DMS114 treated with DMSO at 0.1 percent for 48 hours (cell line): ENCODE measurements around the gene SERGEF.

ENCODE experiments used
- DNase-seq: peaks from one replicate; lab custom pipeline; 2025; ENCODE audit not compliant: unreplicated experiment; lab: John Stamatoyannopoulos, UW

Gene SERGEF

DNA sequence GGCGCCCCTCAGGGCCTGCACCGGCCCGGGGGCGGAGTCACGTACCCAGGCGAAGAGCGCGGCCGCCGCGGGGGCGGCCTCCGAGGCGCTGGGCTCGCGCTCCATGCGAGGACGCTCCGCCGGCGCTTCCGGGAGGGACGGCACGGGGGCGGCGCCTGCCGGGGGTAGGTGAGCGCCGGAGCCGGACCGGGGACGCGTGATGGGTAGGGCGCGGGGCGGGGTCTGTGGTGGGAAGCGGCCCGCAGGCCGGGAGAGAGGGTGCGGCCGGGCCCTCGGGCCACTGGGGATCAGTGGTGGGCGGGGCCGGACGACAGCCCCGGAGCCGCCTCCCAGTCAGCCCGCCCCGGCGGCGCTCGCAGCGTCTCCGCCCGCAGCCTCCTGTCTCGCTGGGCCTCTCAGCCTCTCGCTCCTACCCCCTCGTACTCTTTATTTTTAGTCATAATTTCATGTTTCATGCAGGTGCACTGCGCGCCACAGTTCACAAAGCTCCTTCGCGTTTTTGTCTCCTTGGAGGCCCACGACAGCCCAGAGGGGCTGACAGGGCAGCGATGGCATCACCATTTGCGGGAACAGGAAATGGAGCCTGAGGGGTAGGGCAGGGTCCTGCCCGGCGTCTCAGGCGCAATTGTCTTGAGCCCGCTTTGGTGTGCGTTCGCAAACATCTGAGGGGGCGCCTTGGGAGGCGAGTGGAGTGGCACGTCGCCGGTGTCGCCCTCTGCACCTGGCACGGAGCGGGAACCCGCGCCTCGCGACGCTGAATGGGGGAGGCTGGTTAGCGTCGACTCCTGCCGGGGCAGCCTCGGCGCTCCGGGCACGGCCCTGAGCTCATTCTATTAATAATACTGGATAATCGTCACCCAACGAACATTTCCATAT is at the start of gene SERGEF:
Gene SERGEF, minus strand, starts transcription at position 142 of the 876 bp plus-strand sequence. Its CDS starts 37 bp downstream, at position 105.
- DNase-seq, result peak; percentile 48

DNA sequence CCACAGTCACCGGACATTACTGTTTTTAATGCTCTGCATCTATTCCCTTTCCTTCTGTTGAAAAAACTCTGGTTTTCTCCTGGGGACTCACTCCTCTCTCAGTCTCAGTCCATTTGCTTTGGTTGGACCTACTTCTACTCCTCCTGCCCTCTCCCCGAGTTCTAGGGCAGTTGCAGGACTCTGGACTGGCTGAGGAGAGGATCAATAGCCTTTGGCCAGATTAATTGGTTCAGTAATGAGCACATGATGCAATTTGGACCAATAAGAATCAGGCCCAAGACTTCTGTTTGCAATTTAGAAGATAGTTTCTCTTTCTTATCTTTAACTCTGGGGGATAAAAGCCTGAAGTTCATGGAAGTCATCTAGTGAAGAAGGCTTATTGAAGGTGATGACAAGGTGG is 48.5 kb upstream of the SERGEF start:
- DNase-seq, result no peak

DNA sequence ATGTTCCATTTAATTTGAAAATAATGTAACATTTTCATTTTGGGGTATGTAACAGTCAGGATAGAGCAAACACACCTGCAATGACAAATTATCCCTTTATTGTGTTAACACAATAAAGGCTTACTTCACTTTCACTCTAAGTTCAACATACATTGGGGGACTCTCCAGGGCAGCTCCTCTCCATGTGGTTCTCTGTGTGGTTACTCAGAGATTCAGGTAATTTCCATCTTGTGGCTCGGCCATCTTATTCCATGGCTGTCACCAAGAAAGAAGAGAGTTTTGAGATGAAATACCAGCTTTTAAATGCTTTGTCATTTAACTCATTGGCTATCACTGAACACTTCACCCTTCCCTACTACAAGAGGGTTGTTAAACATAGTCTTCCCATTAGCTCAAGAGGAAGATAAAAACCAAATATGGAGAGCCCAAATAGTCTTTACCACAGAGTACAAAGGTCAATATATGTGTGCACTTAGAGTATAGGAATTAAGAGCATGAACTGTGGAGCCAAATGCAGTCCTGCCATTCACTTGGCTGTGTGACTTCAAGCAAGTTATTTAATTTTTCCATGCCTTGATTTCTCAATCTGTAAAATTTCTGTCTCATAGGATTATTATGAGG is 43.8 kb upstream of the SERGEF start:
- DNase-seq, result no peak

DNA sequence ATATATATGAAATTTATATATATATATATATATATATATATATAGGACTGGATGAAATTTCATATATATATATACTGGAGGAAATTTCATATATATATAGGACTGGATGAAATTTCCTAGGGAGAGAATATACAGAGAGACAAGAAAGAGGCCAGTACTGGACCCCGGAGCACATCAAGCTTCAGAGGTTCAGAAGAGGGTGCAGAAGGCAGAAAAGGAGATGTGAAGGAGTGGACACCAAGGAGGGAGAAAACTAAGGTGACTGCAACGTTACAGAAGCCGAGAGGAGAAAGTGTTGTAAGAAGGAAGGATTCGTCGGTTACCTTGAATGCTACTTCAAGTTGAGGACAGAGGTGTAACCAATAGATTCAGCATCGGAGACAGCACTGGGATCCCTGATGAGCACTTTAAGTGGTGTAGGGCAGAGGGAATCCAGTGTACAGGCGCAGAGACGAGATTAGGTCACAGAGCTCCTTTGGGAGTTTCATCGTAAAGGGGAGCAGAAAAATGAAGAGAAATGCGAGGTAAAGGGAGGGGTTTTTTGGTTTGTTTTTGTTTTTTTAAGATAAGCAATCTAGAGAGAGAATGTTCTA is 41.8 kb upstream of the SERGEF start:
- DNase-seq, result no peak

DNA sequence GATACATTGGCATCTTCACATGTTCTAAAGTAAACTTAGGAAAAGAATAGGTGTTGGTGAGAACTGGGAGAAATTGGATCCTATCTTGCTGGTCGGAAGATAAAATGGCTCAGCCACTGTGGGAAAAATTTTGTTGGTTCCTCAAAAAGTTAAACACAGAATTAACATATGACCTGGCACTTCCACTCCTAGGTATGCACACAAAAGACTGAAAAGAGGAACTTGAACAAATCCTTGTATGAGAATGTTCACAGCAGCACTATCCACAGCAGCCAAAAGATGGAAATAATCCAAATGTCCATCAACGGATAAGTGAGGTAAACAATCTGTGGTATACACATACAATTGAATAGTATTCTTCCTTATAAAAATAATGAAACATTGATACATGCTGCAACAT is 38.0 kb upstream of the SERGEF start:
- DNase-seq, result no peak

DNA sequence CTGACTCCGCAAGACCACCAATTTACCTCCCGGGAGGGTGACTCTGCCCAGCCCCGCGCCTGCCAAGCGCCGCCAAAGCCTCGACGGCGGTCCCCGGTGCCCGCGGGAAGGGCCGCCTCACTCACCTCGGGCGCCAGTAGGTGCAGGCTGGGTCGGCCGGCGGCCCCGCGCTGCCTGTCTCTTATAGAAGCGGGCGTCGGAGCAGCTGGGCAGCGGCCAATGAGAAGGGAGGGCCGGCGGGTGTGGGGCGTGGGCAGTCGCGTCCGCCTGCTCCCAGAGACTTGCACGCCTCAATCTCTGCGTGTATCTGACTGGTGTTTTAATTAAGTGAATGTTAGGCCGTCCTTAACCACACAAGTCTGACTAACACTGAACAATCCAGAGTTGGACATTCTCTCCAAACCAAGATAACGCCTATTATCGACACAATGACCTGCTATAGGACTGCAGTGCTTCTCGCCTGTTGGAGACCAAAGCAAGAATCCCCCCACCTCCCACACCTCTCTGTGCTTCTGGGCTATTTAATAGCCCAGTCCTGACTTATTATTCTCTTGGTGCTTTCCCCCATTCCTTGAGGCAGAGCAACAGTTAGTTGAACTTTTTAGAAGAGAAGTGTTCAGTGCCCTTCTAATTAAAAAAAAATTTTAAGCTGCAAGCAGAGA is 33.4 kb upstream of the SERGEF start, which contains the start of gene TPH1:
Gene TPH1, minus strand, starts transcription at position 154 of the 662 bp plus-strand sequence. CDS start 5,507 bp downstream, outside the sequence.
- DNase-seq, result no peak

- no peak for DNase-seq
These were observed 23.6 kb upstream of the SERGEF start for GRCh38 chr11:18036456-18036855.

DNA sequence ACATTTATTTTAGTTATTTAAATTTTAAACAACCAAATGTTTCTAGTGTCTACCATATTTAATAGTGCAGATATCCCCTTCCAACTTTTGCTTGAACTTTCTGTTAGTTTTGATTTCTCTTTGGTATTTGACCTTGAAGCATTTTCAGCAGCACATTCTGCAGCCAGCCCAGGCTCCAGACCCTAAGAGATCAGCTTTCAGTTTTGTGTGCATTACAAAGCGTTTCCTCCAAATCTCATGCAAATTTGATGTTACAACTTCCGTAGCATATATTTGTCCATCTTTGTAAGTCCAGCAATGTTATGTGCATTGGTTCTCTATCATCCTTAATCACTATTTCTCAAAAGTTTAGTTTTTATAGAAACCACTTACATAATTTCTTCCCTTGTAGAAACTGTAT is 14.6 kb upstream of the SERGEF start:
- DNase-seq, result no peak

DNA sequence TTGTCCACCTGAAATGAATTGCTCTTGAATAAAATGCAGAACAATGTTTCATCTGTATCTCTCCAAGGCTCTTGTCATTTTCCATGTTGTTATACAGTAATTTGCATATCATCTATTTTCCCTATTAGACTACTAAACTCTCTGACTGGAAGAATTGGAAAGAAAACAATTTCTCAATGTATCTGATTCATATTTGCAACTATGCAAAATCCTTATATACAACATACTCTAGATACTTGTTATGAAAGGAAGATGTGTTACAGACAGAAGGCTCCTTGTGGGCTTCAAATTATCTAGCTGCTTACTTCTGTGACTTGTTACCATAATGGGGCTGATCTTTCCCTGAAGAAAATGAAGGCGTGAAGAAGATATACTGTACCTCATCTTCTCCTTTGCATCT is 9.6 kb upstream of the SERGEF start:
- no peak for DNase-seq

DNA sequence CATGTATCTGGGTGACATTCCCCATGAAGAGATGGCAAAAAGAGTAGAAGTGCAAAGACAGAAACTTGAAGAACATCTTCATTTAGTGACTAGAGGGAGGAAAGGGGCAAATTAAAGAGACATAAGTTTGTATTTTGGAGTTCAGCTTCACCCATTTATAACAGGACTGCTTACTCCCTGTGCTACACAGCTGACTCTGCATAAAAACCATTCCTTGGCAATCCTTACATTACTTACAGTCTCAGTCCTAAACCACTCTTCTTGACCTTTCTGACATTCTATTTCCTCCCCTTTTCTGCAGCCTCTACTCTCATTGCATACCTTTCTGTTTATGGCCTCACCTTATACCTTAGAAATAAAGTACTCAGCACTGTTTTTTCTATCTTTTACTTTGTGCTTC is 6.8 kb upstream of the SERGEF start:
- DNase-seq, result no peak

GRCh38 chr11:18016789-18017188 is 3.9 kb upstream of the SERGEF start:
- no peak for DNase-seq

GRCh38 chr11:18014876-18015275 is 2.0 kb upstream of the SERGEF start:
- DNase-seq, result no peak

DNA sequence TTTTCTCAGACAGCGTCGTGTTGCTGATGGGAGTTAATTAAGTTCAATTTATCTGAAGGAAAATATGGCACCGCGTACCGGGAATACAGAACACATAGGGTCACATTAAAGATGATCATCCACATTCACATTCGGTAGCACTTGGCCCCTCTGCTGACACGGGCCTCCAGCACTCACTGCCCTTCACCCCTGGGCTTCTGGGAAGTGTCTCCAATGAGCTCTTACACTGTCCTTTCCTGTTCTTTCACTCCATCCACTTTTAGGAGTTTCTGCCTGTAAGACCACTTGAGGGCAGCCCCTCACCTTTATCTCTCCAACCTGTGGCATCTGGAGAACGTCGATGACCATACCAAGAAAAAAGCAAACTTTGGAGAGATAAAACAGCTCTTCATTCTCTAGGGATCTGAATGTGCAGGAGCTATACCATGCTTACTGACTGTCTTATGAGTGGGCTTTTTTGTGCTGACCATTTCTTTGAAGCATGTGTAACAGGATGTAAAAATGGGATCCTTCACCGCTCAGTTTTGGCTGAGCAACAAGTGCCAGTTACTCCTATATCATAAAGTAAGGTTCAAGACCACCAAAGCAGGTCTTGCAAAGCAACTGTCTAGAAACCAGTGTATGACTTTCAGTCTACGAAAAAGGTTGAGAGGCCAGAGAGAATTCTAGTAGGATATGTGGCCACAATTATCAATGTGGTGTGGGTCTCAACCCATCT is 1.1 kb upstream of the SERGEF start:
- no peak for DNase-seq

DNA sequence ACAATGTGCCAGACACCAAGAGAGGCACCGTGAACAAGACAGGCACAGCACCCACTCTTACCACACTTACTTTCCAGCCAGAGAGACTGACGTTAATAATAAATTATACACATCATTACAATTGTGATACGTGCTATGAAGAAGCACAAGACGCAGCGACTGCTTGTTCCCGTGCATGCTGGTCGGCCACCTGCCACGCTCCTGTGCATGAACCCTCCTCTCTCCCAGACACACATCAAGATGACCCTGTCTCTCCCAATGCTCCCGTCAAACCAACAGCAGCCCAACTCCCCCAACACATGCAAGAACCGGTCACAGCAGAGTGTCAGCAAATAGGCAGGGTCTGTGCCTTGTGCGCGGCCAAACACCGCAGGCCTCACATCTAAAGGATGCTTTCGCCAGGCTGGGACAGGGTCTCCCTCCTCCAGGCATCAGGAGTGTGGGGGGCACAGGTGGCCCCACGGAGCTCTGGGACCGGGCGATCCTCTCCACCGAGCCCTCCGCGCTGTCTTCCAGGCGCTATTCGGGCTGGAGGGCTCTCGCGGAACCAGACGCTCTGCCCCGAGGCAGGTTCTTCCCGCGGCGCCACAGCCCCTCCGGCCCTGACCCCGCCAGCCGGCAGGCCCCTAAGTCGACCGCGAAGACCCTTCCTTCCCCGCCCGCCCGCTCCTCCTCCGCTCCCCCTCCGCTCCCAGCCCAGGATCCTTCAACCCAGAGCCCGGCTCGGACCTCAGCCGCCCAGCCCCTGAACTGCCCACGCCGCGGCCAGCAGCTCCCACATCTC is 533 bp downstream of the SERGEF start:
- DNase-seq, result no peak

DNA sequence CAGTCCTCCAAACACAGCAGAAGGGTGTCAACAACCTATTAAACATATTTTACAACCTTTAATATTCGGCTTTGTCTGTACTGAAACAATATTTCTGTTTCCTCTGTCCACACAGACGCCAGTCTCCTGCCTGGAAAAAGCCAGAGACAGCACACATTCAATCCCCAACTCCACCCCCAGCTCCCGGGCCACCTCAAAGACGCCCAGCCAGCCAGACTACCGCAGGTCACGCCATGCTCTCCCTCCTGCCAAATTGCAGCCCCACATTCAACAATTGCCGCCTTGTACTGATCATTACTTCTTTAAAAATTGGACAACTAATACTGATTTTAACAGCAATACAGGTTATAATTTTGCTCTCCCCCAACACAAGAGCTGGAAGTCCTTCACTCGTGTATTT is 1.2 kb downstream of the SERGEF start:
- no peak for DNase-seq

DNA sequence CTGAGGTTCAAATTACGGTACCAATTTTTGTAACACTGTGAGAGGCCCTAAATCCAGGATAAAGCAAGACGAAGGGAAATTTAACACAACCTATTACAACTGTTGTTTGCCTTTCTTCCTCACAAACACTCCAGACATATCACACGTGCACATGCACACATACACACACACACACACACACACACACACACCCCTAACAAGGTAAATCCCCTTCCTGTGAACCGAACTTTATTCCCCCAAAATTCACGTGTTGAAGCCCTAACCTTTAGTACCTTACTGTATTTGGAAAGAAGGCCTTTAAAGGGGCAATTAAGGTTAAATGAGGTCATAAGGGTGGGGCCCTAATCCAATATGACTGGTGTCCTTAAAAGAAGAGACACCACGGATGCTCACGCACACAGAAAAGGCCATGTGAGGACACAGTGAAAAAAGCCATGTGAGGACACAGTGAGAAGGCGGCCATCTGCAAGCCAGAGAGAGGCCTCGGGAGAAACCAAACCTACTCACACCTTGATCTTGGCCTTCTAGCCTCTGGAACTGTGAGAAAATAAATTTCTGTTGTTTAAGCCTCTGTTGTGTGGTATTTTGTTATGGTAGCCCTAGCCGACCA is 1.8 kb downstream of the SERGEF start:
- DNase-seq, result no peak

DNA sequence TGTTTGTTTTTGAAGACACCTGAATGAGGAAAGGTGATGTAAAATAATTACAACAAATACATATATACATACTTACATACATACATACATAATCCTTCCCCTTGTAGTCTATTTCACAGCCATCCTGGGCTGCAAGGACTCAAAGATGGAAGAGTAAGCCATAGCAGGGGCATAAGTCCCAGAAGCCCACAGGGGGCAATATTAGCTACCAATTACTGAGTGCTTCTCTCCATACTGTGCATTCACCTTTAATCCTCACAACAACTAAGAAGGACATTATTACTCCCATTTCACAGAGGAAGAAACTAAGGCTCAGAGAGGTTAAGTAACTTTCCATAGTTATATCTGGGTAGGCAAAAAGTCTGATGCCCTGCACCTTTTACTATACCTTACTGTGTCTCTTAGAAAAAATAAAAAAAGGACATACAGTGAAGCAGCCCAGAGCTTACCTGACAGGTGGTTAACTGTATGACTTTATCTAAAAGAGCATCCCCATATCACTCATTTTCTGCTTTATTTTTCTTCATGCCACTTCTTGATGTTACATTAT is 2.7 kb downstream of the SERGEF start:
- DNase-seq, result no peak

DNA sequence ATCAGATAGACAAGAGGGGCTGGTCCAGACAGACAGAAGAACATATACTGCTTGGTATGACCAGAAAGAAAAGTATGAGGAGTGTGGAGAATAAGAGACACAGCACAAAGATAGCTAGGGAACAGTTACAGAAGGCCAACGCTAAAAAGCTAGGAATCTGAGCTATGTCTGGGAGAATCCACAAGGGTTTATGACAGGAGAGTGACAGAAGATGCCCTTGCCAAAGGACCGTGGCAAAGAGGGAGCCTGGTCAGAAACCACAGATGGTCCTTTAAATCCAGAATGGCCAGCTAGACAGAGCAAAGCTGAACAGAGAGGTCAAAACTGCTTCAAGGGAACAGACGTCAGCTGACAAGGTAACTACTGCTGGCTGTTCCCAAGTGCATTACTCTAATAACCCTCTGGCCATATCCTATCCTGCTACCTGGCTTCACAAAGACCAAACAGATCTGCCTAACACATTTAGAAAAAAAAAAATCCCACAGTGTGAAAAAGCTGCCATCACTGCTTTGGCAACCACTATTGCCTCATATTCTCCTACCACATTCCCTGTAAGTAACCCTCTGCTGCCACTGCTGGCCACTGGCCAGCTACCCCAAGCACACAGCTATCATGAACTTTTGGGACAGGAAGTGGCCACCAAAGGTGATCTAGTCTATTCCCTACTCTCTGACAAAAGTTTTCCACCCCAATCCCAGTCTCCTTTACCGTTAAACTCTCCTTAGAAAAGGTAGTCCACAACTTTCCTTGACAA is 7.3 kb downstream of the SERGEF start:
- DNase-seq, result no peak

DNA sequence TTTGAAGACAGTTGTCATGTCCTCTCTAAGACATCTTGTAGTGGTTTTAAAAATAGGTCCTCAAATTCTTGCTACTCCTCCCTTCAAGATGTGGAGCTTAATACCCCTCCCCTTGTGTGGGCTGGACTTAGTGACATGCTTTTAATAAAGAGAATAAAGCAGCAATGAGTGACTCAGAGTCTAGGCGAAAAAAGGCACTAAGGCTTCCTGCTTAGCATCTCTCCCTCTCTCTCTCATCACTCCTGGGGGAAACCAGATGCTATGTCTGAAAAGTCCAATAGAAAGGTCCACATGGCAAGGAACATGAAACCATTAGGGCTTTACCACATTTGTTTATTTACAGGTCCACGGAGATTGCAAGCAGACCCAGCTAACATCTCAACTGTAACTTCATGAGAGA is 11.7 kb downstream of the SERGEF start:
- no peak for DNase-seq
